Fibroblast of pulmonary artery (primary cell): Measurements from ENCODE around the gene CACNA2D4.
"Not testable (repeated sequence)": the region's sequence is repeated elsewhere in the genome, so short reads cannot be mapped to it uniquely, and the experiment has no call there.

Source experiments
- DNase-seq: peaks from one replicate; pipeline ENCODE4 v3.0.0-alpha.2; 2010; ENCODE audit warnings: low read depth
- H3K4me3 ChIP-seq: replicated peaks from 2 replicates; pipeline ENCODE4 v1.5.1; 2011; ENCODE audit warnings: low read depth, mild to moderate bottlenecking, control low read depth, low read length, moderate library complexity
- CTCF ChIP-seq: IDR thresholded peaks from 2 replicates; pipeline ENCODE4 v1.5.1; 2011; ENCODE audit warnings: mild to moderate bottlenecking, control low read depth, low read length, inconsistent platforms; ENCODE audit errors: missing control alignments

CACNA2D4 gene

DNA sequence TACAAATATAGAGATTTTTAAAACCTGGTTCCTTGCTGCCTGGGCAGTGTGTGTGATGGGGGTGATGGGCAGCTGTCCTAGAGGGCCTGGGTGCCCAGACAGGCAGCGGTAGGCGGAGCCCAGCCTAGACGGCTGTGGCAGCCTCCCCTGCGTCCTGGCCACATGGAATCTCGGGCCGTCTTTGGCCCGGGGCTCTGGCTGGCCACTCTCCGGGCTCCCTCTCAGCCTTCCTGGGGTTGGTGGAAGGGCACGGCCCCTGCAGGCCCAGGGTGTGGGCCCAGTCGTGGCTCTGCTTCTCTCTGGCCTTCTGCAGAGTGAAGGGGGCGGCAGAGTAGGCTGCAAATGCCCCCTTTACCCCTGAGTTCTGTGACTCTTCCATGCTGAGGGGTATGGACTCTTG is 95.8 kb downstream of the CACNA2D4 start:
- TF ChIP-seq CTCF = no peak
- no peak for DNase-seq
- no peak overlapping the region for H3K4me3 ChIP-seq

DNA sequence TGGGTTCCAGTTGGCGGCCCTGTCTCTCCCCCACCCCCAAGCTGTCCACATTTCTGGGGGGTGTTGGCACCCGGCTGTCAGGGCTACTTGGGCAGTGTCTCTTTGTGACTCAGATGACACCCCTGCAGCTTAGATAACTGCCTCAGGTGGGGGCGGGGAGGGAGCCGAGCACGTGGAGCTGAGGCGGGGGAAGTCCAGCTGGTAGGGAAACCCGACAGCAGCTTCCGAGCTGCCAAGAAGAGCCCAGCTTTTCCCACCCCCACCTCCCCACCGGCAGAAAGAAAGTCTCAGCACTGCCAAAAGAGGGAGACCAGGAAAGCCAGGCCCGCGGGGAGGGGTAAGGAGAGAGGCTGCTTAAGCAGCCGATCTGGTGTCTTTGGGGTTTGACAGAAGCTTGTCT is 96.6 kb downstream of the CACNA2D4 start:
- H3K4me3 ChIP-seq = no peak overlapping the region
- DNase-seq = no peak
- TF ChIP-seq CTCF = no peak

GRCh38 chr12:1820896-1821291 is 97.6 kb downstream of the CACNA2D4 start:
- no peak overlapping the region for H3K4me3 ChIP-seq
- TF ChIP-seq CTCF = no peak

DNA sequence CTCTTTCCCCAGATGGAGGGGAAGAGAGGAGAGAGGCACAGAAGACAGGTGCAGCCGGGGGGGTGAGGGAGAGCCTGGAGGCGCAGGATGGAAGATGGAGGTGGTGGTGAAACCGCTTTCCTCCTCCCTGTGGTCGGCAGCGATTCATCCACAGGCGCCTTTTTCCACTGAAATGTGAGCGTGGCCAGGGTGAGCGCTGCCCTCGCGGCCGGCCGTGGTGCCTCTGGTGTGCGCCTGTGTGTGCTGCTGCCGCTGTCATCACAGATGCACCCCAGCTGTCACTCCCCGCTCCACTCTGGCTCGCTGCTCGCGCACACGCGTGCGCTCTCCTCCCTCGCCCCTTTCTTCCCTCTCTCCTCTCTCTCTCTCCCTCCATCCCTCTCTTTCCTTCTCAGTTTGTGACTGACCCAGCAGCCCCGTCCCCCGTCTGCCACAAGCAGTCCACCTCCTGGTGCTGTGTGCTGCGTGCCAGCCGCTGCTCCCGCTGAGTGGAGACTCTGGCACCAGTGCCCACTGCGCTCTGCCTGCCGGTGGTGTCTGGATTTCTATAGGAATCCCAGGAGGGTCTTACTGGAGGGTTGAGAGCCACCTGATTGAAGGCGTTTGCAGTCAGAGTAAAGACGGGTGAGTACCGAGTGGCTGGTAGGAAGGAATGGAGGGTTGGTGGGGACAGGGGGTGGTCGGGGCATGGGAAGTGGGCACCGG is 98.1 kb downstream of the CACNA2D4 start, which contains the start of gene LRTM2:
Gene LRTM2, plus strand, starts transcription at position 375 of the 705 bp plus-strand sequence. CDS start 7,584 bp downstream, outside the sequence.
- H3K4me3 ChIP-seq = no peak within 1 kb of the TSS
- no peak for TF ChIP-seq CTCF
- no peak for DNase-seq

More at GRCh38 chr12:1820896-1821291, 97.6 kb downstream of the CACNA2D4 start:
- no peak for DNase-seq

GRCh38 chr12:1819571-1819970 is 98.9 kb downstream of the CACNA2D4 start:
- H3K4me3 ChIP-seq = no peak overlapping the region
- no peak for TF ChIP-seq CTCF
- no peak for DNase-seq

- TF ChIP-seq CTCF = no peak
- no peak overlapping the region for H3K4me3 ChIP-seq
- no peak for DNase-seq
Observed at GRCh38 chr12:1819050-1819449, 99.4 kb downstream of the CACNA2D4 start.

DNA sequence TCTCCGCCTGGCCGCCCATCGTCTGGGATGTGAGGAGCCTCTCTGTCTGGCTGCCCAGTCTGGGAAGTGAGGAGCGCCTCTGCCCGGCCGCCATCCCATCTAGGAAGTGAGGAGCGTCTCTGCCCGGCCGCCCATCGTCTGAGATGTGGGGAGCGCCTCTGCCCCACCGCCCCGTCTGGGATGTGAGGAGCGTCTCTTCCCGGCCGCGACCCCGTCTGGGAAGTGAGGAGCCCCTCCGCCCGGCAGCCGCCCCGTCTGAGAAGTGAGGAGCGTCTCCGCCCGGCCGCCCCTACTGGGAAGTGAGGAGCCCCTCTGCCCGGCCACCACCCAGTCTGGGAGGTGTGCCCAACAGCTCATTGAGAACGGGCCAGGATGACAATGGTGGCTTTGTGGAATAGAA is 100.5 kb downstream of the CACNA2D4 start:
- not testable (repeated sequence) for DNase-seq, H3K4me3 ChIP-seq
